Stomach (tissue), 4 donors: ENCODE measurements around the gene MAB21L1.

ENCODE experiments used
- CTCF ChIP-seq, 7 experiments: fragments of 450-650 bp in 4 of 7; fragments of 200-600 bp in 3 of 7; sonication (generic) in 3 of 7; IDR thresholded peaks; one replicate each; pipeline ENCODE4 v1.5.1; 2016 to 2019; ENCODE audit warnings: antibody characterized with exemption in 7 of 7, control low read depth in 2 of 7, mild to moderate bottlenecking in 1 of 7
- EP300 ChIP-seq: sonication (generic); formaldehyde crosslinking; IDR thresholded peaks from one replicate; pipeline ENCODE4 v1.6.1; 2017; ENCODE audit warnings: antibody characterized with exemption
- POLR2A ChIP-seq, 4 donors: fragments of 450-650 bp; IDR thresholded peaks; one replicate each; pipeline ENCODE4 v1.6.1; 2016; ENCODE audit warnings: antibody characterized with exemption in 4 of 4, control low read depth in 2 of 4, mild to moderate bottlenecking in 1 of 4, moderate library complexity in 1 of 4
- POLR2AphosphoS5 ChIP-seq, 3 donors: sonication (generic); formaldehyde crosslinking; IDR thresholded peaks; one replicate each; pipeline ENCODE4 v1.6.1; 2016; ENCODE audit warnings: antibody characterized with exemption in 3 of 3

DNA sequence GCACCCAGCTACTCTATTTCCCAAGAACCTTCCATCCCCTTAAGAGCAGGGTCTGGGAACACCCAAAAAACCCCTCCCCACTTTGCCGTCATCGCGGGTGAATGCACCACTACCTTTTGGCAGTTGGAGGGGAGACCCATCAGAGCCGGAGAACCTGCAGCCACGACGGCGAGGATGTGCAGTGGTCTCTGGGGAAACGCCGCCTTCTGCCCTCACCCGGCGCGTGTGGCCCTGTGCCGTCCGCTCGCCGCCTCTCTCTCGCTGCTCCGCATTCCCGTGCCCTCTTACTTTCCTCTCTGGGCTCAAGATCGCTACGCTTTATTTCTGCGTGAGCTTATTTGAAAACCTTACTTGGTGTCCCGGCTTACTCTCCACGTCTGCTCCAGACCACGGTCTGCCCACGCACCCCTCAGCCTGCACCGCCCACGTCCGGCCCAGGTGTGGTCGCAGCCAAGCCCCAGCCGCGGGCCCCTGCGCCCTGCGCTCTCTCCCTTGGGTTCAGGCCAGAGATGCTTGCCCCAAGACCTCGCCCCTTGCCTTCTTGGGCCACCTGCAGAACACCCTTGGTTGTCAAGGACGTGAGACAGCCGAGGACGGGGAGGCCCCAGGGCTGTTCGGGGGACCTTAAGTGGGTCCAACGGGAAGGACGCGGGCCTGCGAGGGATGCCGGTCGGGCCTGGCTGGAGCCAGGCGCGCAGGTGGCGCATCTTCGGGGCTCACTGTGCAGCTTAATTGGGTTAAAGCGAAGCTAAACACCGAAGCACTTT is 2.0 kb upstream of the MAB21L1 start:
- no peak for TF ChIP-seq CTCF (IDR thresholded peaks at IDR 0.05)
- TF ChIP-seq POLR2A (IDR thresholded peaks at IDR 0.05) = no peak
- TF ChIP-seq POLR2AphosphoS5 (IDR thresholded peaks at IDR 0.05) = no peak
- no peak for TF ChIP-seq EP300
